PFSK-1 (cell line): ENCODE data around the gene SOX3.

ENCODE experiments used
- FOXP2 ChIP-seq: optimal IDR thresholded peaks from 2 replicates; pipeline ENCODE3; 2011; ENCODE audit warnings: borderline replicate concordance, control low read depth, inconsistent platforms; ENCODE audit not compliant: insufficient read depth; ENCODE audit errors: extremely low read length, extremely low read depth
- POLR2AphosphoS5 ChIP-seq: IDR thresholded peaks from 2 replicates; pipeline ENCODE4 v1.6.1; 2012; ENCODE audit warnings: low read depth, mild to moderate bottlenecking, control low read depth, low read length, moderate library complexity
- REST ChIP-seq, 2 experiments: IDR thresholded peaks; 2 replicates each; pipeline versions ENCODE4 v1.6.1 to v1.8.0; 2011 to 2012; ENCODE audit warnings: low read depth in 2 of 2, low read length in 2 of 2, control low read depth in 1 of 2, inconsistent platforms in 1 of 2, mild to moderate bottlenecking in 1 of 2, moderate library complexity in 1 of 2; ENCODE audit not compliant: insufficient read depth in 1 of 2
- SIN3A ChIP-seq: IDR thresholded peaks from 2 replicates; pipeline ENCODE4 v1.6.1; 2012; ENCODE audit warnings: mild to moderate bottlenecking, low read length, moderate library complexity, borderline replicate concordance; ENCODE audit not compliant: insufficient read depth
- TAF1 ChIP-seq: IDR thresholded peaks from 2 replicates; pipeline ENCODE4 v1.6.1; 2012; ENCODE audit warnings: low read length, control low read depth, borderline replicate concordance; ENCODE audit not compliant: insufficient read depth

The SOX3 gene

GRCh38 chrX:140508958-140509357 lies 4.1 kb upstream of the SOX3 start:
- TF ChIP-seq SIN3A (no peak), TAF1 (no peak), REST (IDR thresholded peaks at IDR 0.05; ENCODE audit: insufficient read depth in 1 of 2, low read depth in 2 of 2, low read length in 2 of 2) (no peak), POLR2AphosphoS5 (no peak), FOXP2 (no peak)

- TF ChIP-seq TAF1 (no peak), SIN3A (no peak), POLR2AphosphoS5 (no peak), REST (IDR thresholded peaks at IDR 0.05; ENCODE audit: insufficient read depth in 1 of 2, low read depth in 2 of 2, low read length in 2 of 2) (no peak), FOXP2 (no peak)
Measured at GRCh38 chrX:140507982-140508305, 3.1 kb upstream of the SOX3 start.

- TF ChIP-seq SIN3A = no peak
- TF ChIP-seq FOXP2 = no peak
- no peak for TF ChIP-seq TAF1
- TF ChIP-seq REST (IDR thresholded peaks at IDR 0.05; ENCODE audit: insufficient read depth in 1 of 2, low read depth in 2 of 2, low read length in 2 of 2) = no peak
- TF ChIP-seq POLR2AphosphoS5 = no peak
Measured at GRCh38 chrX:140507223-140507981, 2.5 kb upstream of the SOX3 start.

- no peak for TF ChIP-seq FOXP2
- no peak for TF ChIP-seq REST (IDR thresholded peaks at IDR 0.05; ENCODE audit: insufficient read depth in 1 of 2, low read depth in 2 of 2, low read length in 2 of 2)
- no peak for TF ChIP-seq POLR2AphosphoS5
- TF ChIP-seq SIN3A = no peak
- no peak for TF ChIP-seq TAF1
Measured at GRCh38 chrX:140505421-140506337, 810 bp upstream of the SOX3 start.
